ENCODE data around the gene TMEM14C. TPM values are rescaled to one million over a fixed set of nuclear protein-coding genes. Genes with fewer than 3 reads are reported as not detected.
A peak's percentile ranks its signal among the peaks of the same experiment; 100 is the strongest.

Gene TMEM14C
- total RNA-seq = 10 to 100 TPM; 67.2 to 91.1 TPM

DNA sequence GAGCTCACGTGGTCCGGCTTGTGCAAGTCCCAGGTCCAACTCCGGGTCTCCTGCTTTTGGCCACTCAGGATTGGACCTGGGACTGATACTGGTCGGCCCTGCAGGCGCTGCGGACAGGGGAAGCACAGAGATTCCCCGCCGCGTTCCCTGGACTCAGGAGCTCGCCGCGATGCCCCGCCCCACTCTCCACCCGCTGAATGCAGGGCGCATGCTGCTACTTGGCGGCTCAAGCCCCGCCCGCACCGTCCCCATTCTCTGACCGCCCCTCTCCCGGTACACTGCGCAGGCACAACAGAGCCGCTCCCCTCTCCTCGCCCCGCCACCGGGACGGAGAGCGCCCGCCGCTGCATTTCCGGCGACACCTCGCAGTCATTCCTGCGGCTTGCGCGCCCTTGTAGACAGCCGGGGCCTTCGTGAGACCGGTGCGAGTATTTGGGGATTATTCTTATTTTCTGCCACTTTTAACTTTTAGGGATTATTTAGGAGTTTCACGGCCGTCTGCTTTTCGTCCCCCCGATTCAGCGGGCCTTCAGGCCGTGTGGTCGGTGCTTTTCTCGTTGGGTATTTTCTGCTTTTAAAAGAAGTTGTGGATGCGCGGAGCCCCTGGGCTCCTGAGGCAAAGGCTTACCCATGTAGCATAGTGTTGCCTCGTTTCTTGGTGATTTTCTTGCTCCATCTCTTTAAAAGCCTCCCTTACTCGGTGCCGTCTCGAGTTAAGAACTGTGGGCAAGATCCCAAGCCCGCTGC is at the start of gene TMEM14C:
TSS of gene TMEM14C (plus strand) at position 251 of the 747 bp plus-strand sequence. CDS start 1,544 bp downstream, outside the sequence.
- H3K9me3 Mint-ChIP-seq = peaks cover 0 to 9% of the 10 kb centered on the region in 2 donors
- H3K36me3 Mint-ChIP-seq = peaks cover 29 to 44% of the 10 kb centered on the region in 2 donors
- peak; percentile 87 to 94 for DNase-seq (ENCODE audit: low spot score in 2 of 2)
- peak; percentile 96 to 99 for ATAC-seq
- H3K27ac Mint-ChIP-seq = peak within 1 kb of the TSS; percentile 87 to 88

DNA sequence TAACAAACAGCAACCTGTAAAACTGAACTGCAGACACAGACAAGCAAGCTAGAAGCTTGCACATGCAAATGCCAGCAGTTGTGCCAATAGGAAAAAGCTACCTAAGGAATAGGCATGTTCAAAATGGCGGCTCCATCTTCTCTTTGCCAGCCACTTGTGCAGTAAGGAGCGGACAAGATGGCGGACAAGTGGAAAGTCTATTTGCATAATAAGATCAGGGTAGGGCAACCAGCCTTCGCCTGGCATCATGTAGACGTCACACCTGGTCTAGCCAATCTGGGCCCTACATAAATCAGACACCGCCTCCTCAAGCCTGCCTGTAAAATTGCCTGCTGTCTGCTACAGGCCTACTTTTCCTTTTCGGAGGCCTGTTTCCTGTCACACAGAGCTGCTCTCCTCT is 46.5 kb upstream of the TMEM14C start:
- no peaks in the 10 kb centered on the region for H3K9me3 Mint-ChIP-seq
- no peaks in the 10 kb centered on the region for H3K36me3 Mint-ChIP-seq
- no peak overlapping the region for H3K27ac Mint-ChIP-seq
- DNase-seq (ENCODE audit: low spot score in 2 of 2) (no peak), ATAC-seq (no peak)

DNA sequence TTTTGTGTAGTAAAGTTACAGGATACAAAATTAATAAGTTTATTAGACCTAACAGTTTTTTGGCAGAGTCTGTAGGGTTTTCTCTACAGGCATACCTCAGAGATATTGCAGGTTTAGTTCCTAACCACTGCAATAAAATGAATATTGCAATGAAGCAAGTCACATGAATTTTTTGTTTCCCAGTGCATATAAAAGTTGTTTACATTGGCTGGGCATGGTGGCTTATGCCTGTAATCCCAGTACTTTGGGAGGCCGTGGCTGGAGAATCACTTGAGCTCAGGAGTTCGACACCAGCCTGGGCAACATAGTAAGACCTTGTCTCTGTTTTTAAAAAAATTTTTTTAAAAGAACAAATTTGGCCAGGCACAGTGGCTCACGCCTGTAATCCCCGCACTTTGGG is 44.4 kb upstream of the TMEM14C start:
- Mint-ChIP-seq H3K36me3 (no peaks in the 10 kb centered on the region), H3K27ac (no peak overlapping the region), H3K9me3 (no peaks in the 10 kb centered on the region)
- no peak for ATAC-seq
- DNase-seq (ENCODE audit: low spot score in 2 of 2) = no peak

DNA sequence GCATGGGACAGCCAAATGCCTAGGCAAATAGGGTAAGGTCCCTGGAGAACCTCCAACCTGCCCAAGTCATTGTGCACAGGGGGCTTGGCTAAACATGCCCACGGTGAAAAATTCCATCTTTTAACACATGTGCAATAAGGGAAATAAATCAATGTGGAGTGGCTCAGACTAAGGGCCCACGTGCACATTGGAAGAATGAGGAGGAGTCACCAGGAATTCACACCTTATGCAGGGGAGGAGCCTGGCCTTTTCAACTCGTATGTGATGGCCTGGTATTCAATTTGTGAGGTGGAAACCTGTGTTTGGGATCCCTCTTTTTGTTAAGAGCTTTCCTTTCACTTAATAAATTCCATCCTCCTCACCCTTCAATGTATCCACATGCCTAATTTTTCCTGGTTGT is 41.1 kb upstream of the TMEM14C start:
- Mint-ChIP-seq H3K27ac (peak overlapping the region in 1 of 2 donors; percentile 43), H3K9me3 (no peaks in the 10 kb centered on the region), H3K36me3 (no peaks in the 10 kb centered on the region)
- ATAC-seq = no peak
- DNase-seq (ENCODE audit: low spot score in 2 of 2) = no peak

DNA sequence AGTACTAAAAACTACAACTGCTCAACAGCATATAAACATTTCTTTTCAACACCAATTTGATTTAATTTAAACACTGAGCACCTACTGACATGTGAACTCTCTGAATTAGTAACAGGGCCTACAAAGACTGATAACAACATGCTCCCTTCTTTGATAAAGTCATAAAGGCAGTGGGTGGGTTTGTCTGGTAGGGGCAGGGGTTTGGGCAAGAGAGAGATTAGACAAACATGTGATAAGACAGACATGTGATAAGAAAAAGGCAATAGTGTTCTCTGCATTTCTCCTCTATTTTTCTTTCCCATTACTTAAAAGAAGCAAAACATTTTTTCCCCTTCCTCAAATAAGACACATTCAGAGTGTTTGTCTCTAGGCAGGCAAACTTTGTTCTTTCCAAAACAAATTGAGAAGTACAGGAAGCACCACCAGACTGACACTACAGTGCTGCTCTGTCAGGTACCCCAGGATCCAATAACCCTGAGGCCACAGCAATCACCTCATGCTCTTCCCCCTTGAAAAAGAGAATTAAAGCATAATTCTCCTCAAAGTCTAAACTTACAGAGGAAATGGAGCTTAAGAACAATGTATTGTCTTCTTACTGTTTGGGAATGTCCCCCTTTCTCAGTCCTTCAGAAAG is 40.4 kb upstream of the TMEM14C start:
- peak overlapping the region in 1 of 2 donors; percentile 43 for H3K27ac Mint-ChIP-seq
- H3K9me3 Mint-ChIP-seq = no peaks in the 10 kb centered on the region
- ATAC-seq (peak in 1 of 2 donors; percentile 28), DNase-seq (ENCODE audit: low spot score in 2 of 2) (no peak)
- H3K36me3 Mint-ChIP-seq = no peaks in the 10 kb centered on the region

DNA sequence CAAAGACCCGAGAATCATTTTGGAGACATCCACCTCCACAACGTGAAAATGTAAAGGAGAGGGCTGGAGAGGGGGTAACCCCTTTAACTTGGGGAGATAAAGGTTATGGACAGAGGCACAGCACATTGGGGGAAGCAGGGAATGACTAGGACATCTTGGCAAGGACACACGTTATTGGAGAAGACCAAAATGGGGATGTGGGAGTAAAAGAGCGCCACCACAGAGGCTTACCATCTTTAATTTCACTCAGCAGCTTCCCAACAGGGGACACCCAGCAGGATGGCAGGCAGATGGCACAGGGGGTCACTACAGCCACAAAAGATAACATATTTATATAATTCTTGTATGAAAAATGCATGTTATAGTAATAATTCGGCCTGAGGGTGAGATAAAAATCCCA is 38.3 kb upstream of the TMEM14C start:
- ATAC-seq (no peak), DNase-seq (ENCODE audit: low spot score in 2 of 2) (no peak)
- peak overlapping the region; percentile 36 to 50 for H3K27ac Mint-ChIP-seq
- H3K36me3 Mint-ChIP-seq = no peaks in the 10 kb centered on the region
- H3K9me3 Mint-ChIP-seq = no peaks in the 10 kb centered on the region

DNA sequence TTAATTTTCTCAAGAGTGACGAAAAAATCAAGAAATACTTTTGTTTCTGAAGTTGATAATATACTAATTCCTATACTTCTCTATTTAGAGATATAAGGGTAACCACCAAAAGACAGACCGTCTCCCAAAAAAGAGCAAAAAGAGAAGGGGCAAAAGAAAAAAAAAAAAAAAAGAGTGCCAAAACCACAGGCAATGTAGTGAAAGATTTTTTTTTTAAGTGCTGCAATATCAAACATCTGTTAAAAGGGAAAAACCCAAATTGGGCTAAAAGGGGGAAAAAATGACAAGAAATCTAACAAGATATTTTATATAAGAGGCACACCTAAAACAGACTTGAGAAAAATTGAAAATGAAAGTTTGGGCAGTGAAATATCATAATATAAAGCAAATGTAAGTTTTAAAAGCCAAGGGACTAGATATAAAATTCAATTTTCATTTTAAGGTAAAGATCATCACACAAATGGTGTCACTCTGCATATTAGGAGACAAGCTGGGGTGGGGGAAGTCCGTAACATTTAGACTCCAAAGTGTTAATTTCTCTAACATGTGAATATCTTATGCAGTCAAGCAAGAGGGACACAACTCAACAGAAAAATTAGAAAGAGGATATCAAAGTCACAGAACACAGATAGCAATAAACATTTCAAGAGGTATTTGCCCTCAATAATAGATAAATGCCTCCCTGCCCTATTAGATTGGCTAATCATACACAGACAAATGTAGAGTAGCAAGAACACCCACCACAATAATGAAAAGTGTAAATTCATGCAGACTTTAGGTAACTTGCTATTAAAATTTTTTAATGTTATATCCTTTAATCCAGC is 37.6 kb upstream of the TMEM14C start:
- Mint-ChIP-seq H3K36me3 (no peaks in the 10 kb centered on the region), H3K9me3 (no peaks in the 10 kb centered on the region), H3K27ac (peak overlapping the region; percentile 36 to 50)
- peak in 1 of 2 donors; percentile 16 for ATAC-seq
- no peak for DNase-seq (ENCODE audit: low spot score in 2 of 2)

DNA sequence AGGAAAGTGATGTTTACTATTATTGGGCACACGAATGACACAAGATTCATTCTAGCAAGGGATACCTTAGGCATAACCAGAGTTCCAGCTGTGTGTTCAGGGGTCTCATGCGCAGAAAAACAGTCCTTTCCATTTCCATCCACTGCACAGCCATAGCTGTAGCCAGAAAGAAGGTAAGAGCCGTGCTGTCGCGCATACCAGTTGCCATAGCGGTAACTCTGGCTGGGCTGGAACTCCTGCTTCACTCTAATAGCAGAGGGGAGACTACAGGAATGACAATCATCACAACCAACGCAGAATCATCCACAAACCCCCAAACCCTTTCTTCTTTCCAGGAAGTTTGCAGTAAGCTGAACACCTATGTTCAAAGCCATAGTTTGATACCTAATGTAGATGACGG is 36.0 kb upstream of the TMEM14C start:
- DNase-seq (ENCODE audit: low spot score in 2 of 2) (no peak), ATAC-seq (no peak)
- H3K27ac Mint-ChIP-seq = no peak overlapping the region
- no peaks in the 10 kb centered on the region for H3K36me3 Mint-ChIP-seq
- H3K9me3 Mint-ChIP-seq = no peaks in the 10 kb centered on the region

DNA sequence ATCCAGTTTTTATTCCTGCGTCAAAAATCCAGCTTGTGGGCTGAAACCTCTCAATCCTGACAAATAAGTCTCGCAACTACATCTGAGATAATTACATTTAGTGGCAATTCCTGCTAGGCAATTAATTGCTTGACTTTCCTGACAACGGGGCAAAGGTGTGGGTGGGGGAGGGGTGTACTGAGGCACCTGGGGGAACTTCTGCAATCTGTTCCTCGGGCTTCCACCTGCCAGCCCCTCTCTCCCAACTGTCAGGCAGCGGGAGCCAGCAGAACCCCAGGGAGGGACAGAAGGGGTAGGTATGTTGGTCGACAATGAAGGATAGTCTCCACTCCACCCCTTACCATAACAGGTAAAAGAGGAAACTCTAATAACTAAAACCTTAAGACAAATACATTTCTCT is 35.3 kb upstream of the TMEM14C start:
- H3K36me3 Mint-ChIP-seq = no peaks in the 10 kb centered on the region
- no peaks in the 10 kb centered on the region for H3K9me3 Mint-ChIP-seq
- DNase-seq (ENCODE audit: low spot score in 2 of 2) = no peak
- ATAC-seq = no peak
- no peak overlapping the region for H3K27ac Mint-ChIP-seq

DNA sequence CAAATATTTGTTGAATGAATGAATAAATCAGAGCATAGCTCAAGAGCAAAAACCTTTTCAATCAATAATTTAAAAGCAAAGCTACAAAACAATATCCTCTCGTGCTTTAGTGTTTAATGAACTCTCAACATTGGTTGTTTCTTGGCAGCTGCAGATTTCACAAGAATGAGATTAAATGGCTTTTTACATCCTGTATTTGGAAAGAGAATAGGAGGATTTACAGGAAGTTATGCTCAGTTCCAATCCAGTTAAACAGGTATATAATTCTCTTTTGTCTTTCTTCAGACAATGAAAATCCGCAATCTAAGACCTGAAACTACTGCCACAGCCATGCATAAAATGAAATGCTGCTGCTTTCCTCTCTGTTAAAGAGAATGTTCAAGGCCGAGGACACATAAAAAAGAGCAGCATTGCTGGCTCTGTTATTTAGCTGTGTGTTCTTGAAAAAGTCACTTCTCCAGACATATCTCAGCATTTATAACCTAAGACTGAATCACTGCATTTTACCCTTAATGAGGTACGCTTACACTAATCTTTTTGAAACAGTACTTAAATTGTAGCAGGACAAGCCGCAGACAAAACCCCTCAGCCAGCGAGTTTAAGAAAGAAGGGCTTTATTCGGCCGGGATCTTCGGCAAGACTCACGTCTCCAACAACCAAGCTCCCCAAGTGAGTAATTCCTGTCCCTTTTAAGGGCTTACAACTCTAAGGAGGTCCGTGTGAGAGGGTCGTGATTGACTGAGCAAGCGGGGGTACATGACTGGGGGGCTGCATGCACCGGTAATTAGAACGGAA is 32.0 kb upstream of the TMEM14C start:
- H3K27ac Mint-ChIP-seq = no peak overlapping the region
- no peak for DNase-seq (ENCODE audit: low spot score in 2 of 2)
- peaks cover 18% of the 10 kb centered on the region in 2 donors for H3K36me3 Mint-ChIP-seq
- no peaks in the 10 kb centered on the region for H3K9me3 Mint-ChIP-seq
- ATAC-seq = no peak

DNA sequence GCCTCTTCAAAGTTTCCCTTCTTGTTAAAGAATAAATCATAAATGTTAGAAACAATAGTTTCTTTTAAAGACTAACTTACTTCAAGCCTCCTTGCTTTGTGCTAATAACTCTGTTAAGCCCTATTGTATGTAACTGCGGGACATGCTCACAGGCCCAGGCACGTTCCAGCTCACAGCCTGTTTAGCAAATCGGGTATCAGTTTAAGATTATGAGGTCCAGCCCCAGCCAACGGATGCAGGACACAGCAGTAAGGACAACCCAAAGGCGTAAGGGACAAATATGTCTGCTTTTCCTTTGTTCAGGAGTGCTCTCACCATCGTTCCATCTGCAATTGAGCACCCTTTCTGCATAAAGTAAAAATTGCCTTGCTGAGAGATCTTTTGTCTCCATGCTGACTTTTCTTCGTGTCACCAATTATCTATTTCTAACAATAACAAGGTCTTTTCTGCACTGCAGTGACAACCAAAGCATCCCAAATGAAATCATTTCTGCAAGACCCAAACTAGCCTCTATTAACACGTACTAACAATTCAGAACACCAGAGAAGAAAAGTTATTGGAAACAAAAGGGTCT is 29.8 kb upstream of the TMEM14C start:
- H3K36me3 Mint-ChIP-seq = peaks cover 20 to 26% of the 10 kb centered on the region in 2 donors
- DNase-seq (ENCODE audit: low spot score in 2 of 2) (no peak), ATAC-seq (no peak)
- H3K27ac Mint-ChIP-seq = peak overlapping the region; percentile 57 to 99
- no peaks in the 10 kb centered on the region for H3K9me3 Mint-ChIP-seq

DNA sequence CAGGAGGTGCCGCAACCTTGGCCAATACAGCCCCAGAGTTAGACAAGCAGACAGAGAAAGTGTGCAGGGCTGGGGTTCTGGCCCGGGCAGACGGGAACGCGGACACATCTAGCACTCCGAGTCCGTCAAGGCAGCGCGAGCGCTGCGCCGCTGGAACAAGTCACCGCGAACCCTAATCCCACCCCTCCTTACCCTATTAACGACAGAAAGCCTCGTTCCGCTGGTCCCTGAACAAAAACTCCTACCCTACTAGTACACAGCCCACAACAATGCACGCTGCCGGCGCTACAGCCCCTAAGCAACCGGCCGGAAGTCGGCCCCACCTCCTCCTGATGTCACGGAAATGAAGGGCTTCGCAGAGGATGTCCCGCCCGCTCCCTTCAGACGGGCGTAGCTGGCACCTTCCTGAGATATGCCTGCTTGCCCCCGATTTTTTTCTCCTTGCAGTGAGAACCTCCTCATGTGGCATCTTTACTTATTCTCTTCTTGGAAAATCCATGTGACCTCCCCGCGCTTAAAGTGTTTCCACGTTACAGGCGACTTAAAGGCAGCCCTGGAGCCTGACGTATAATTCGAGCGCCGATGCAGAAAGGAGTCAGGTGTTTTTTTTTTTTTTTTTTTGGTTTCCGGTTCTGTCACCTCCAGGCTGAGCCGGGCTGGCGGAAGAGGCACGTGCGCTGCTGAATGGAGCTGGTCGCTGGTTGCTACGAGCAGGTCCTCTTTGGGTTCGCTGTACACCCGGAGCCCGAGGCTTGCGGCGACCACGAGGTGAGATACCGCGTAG is 28.4 kb upstream of the TMEM14C start, which contains the start of the genes C6orf52 and PAK1IP1:
TSS of gene C6orf52 (minus strand) at position 315 of the 784 bp plus-strand sequence. CDS start 7,066 bp downstream, outside the sequence.
TSS of gene PAK1IP1 (plus strand) at position 671 of the 784 bp plus-strand sequence. CDS start at position 685, 14 bp downstream.
- no peaks in the 10 kb centered on the region for H3K9me3 Mint-ChIP-seq
- ATAC-seq = peak; percentile 96 to 98
- peak within 1 kb of the TSS; percentile 99 to 100 for H3K27ac Mint-ChIP-seq
- DNase-seq (ENCODE audit: low spot score in 2 of 2) = peak; percentile 85 to 94
- H3K36me3 Mint-ChIP-seq = peaks cover 20 to 39% of the 10 kb centered on the region in 2 donors

DNA sequence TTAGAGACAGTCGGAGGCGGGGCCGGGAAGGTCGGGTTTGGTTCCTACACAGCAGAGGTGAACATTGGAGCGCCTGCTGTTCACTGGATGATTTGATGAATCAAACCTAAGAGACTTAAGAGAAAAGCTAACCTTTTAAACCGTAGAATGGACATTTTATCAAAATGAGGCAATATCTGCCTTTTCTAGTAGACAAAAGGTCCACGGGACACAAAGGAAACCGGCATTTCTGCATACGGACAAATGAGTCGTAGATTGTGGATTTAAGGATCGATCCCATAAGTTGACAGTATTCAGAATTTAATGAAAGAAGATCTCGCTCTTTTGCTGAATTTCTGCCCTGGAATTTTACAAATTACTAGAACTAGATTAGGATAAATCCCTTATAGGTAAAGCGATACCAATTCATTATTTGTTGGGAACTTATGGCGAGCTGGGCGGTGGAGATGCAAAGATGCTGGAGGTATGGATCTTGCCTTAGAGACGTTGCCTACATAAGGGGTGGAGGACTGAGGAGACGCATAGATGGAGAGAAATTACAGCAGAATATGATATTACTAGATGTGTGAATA is 27.7 kb upstream of the TMEM14C start:
- Mint-ChIP-seq H3K9me3 (no peaks in the 10 kb centered on the region), H3K36me3 (peaks cover 20 to 39% of the 10 kb centered on the region in 2 donors), H3K27ac (peak overlapping the region; percentile 99 to 100)
- DNase-seq (ENCODE audit: low spot score in 2 of 2) (no peak), ATAC-seq (no peak)

DNA sequence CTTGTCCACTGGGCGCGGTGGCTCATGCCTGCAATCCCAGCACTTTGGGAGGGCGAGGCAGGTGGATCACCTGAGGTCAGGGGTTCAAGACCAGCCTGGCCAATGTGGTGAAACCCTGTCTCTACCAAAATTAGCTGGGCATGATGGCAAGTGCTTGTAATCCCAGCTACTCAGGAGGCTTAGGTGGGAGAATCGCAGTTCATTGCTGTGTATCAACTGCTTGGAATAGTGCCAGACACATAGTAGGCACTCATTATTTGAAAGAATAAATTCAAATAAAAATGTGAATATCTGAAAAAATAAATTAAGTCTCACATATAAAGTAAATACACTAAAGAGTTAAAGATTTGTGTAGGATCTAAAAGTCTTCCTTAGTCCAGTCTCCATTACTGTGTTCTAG is 26.2 kb upstream of the TMEM14C start:
- no peak for DNase-seq (ENCODE audit: low spot score in 2 of 2)
- ATAC-seq = no peak
- peaks cover 20 to 44% of the 10 kb centered on the region in 2 donors for H3K36me3 Mint-ChIP-seq
- peak overlapping the region in 1 of 2 donors; percentile 99 for H3K27ac Mint-ChIP-seq
- no peaks in the 10 kb centered on the region for H3K9me3 Mint-ChIP-seq

DNA sequence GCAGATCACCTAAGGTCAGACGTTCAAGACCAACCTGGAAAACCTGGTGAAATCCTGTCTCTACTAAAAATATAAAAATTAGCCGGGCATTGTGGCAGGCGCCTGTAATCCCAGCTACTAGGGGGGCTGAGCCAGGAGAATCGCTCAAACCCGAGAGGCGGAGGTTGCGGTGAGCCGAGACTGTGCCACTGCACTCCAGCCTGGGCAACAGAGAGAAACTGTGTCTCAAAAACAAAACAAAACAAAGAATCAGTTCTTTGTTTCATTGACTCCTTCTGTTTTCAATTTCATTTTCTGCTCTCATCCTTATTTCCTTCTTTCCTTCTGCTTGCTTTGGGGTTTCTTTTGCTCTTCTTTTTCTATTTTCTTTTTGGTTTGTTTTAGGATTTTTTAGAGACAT is 8.9 kb upstream of the TMEM14C start:
- ATAC-seq = no peak
- Mint-ChIP-seq H3K9me3 (peaks cover 0 to 3% of the 10 kb centered on the region in 2 donors), H3K36me3 (peaks cover 4 to 8% of the 10 kb centered on the region in 2 donors), H3K27ac (peak overlapping the region in 1 of 2 donors; percentile 62)
- no peak for DNase-seq (ENCODE audit: low spot score in 2 of 2)
